GM23338 (cell line): ENCODE results near the gene PCNX3. TPM values are rescaled to one million over a fixed set of nuclear protein-coding genes. Genes with fewer than 3 reads are reported as not detected.

Source experiments
- ATAC-seq: fragments of 200-7000 bp; cut with Tn5 transposase; 3 replicates; pipeline ENCODE4 v1.9.1; 2020
- DNase-seq: peaks from one replicate; pipeline ENCODE4 v3.0.0-alpha.2; 2015; ENCODE audit warnings: low spot score
- H2AFZ ChIP-seq: fragments of 200-600 bp; sonication (generic); 2 replicates; pipeline ENCODE4 v1.8.0; 2016; ENCODE audit warnings: antibody characterized with exemption, mild to moderate bottlenecking, moderate library complexity
- H3F3A ChIP-seq: fragments of 200-600 bp; sonication (generic); replicated peaks from 2 replicates; pipeline ENCODE4 v1.8.0; 2017; ENCODE audit warnings: antibody characterized with exemption, mixed run types, low read depth
- H3K27ac ChIP-seq: fragments of 200-600 bp; sonication (generic); 2 replicates; pipeline ENCODE4 v1.6.1; 2016; ENCODE audit warnings: low read depth
- H3K27me3 ChIP-seq: fragments of 200-600 bp; sonication (generic); 2 replicates; pipeline ENCODE4 v1.8.0; 2016; ENCODE audit warnings: mild to moderate bottlenecking, mixed run types, moderate library complexity; ENCODE audit not compliant: insufficient read depth
- H3K36me3 ChIP-seq: fragments of 200-600 bp; sonication (generic); 2 replicates; pipeline ENCODE4 v1.8.0; 2016; ENCODE audit warnings: mild to moderate bottlenecking; ENCODE audit not compliant: insufficient read depth
- H3K4me1 ChIP-seq: fragments of 200-600 bp; sonication (generic); 2 replicates; pipeline ENCODE4 v1.8.0; 2016; ENCODE audit warnings: mild to moderate bottlenecking, moderate library complexity; ENCODE audit not compliant: insufficient read depth
- H3K4me2 ChIP-seq: fragments of 200-600 bp; sonication (generic); 2 replicates; pipeline ENCODE4 v1.7.1; 2017; ENCODE audit warnings: mixed run types
- H3K4me3 ChIP-seq: fragments of 200-600 bp; sonication (generic); 2 replicates; pipeline ENCODE4 v1.6.1; 2016; ENCODE audit warnings: mixed run types
- H3K79me2 ChIP-seq: fragments of 200-600 bp; sonication (generic); replicated peaks from 2 replicates; pipeline ENCODE4 v1.8.0; 2017; ENCODE audit warnings: mild to moderate bottlenecking; ENCODE audit not compliant: insufficient read depth
- H3K9me2 ChIP-seq: fragments of 200-600 bp; sonication (generic); 2 replicates; pipeline ENCODE4 v1.8.0; 2017; ENCODE audit not compliant: insufficient read depth
- H4K20me1 ChIP-seq: fragments of 200-600 bp; sonication (generic); replicated peaks from 2 replicates; pipeline ENCODE4 v1.8.0; 2017; ENCODE audit warnings: mild to moderate bottlenecking; ENCODE audit not compliant: insufficient read depth
- H3K27ac Mint-ChIP-seq: 2 replicates; pipeline ENCODE4 v1.8.0; 2020; ENCODE audit warnings: inconsistent platforms, mild to moderate bottlenecking, moderate library complexity, mixed read lengths
- H3K27me3 Mint-ChIP-seq: 3 replicates; pipeline ENCODE4 v1.8.0; 2022; ENCODE audit warnings: low read depth, mild to moderate bottlenecking, moderate library complexity, mixed read lengths, inconsistent platforms; ENCODE audit not compliant: insufficient read depth, poor library complexity
- H3K36me3 Mint-ChIP-seq: 3 replicates; pipeline ENCODE4 v1.8.0; 2021; ENCODE audit warnings: low read depth, mild to moderate bottlenecking, inconsistent platforms, moderate library complexity, mixed read lengths
- H3K4me1 Mint-ChIP-seq: 3 replicates; pipeline ENCODE4 v1.8.0; 2020; ENCODE audit warnings: mild to moderate bottlenecking, inconsistent platforms, mixed read lengths
- H3K4me3 Mint-ChIP-seq: 3 replicates; pipeline ENCODE4 v1.8.0; 2021; ENCODE audit warnings: moderate library complexity, mild to moderate bottlenecking, inconsistent platforms, mixed read lengths
- H3K9me3 Mint-ChIP-seq: 3 replicates; pipeline ENCODE4 v1.8.0; 2020; ENCODE audit warnings: moderate library complexity, mild to moderate bottlenecking, inconsistent platforms, mixed read lengths
- CREB1 ChIP-seq: fragments of 250-450 bp; sonication (Bioruptor Pico); IDR thresholded peaks from 2 replicates; pipeline ENCODE4 v1.5.0; 2020; ENCODE audit warnings: low read depth, mild to moderate bottlenecking, moderate library complexity
- CTCF ChIP-seq, 2 experiments: fragments of 200-600 bp in 1 of 2; sonication (generic) in 1 of 2; conservative IDR thresholded peaks; 2 replicates each; pipeline versions ENCODE4 v1.5.1 to v1.6.1; 2016 to 2017; ENCODE audit warnings: antibody characterized with exemption in 2 of 2, low read depth in 2 of 2, mild to moderate bottlenecking in 2 of 2, moderate library complexity in 1 of 2
- EZH2 ChIP-seq: fragments of 200-600 bp; sonication (generic); IDR thresholded peaks from one replicate; pipeline ENCODE4 v1.8.0; 2017; ENCODE audit warnings: antibody characterized with exemption, mild to moderate bottlenecking, low read depth; ENCODE audit not compliant: unreplicated experiment
- EZH2phosphoT487 ChIP-seq: fragments of 200-600 bp; sonication (generic); IDR thresholded peaks from one replicate; pipeline ENCODE4 v1.8.1; 2018; ENCODE audit warnings: antibody characterized with exemption; ENCODE audit not compliant: unreplicated experiment
- JUNB ChIP-seq: IDR thresholded peaks from one replicate; pipeline ENCODE4 v1.6.1; 2016; ENCODE audit warnings: antibody characterized with exemption; ENCODE audit not compliant: unreplicated experiment
- NANOG ChIP-seq: IDR thresholded peaks from 2 replicates; pipeline ENCODE4 v1.6.1; 2016; ENCODE audit warnings: antibody characterized with exemption, borderline replicate concordance
- POLR2AphosphoS5 ChIP-seq: IDR thresholded peaks from 2 replicates; pipeline ENCODE4 v1.6.1; 2016; ENCODE audit warnings: antibody characterized with exemption, low read depth
- STAT1 ChIP-seq: IDR thresholded peaks from one replicate; pipeline ENCODE4 v1.6.1; 2016; ENCODE audit warnings: antibody characterized with exemption; ENCODE audit not compliant: unreplicated experiment
- ZNF114 ChIP-seq: fragments of 250-450 bp; sonication (Bioruptor Pico); IDR thresholded peaks from 2 replicates; pipeline ENCODE4 v1.5.0; 2020; ENCODE audit warnings: mild to moderate bottlenecking, moderate library complexity
- ZNF331 ChIP-seq: fragments of 250-450 bp; sonication (Bioruptor Pico); IDR thresholded peaks from 2 replicates; pipeline ENCODE4 v1.5.0; 2020; ENCODE audit warnings: low read depth, mild to moderate bottlenecking, moderate library complexity
- polyA plus RNA-seq: library from polyadenylated mRNA; unstranded; fragments of >200 nt; fragmentation: Nextera tagmentation; extraction: Ambion mirVana; gene quantifications from 2 replicates; pipeline ENCODE4 v1.2.1, GENCODE V29; 2016
- total RNA-seq: library from RNA; depleted of rRNA; stranded (reverse); fragments of >200 nt; shearing (Covaris generic); gene quantifications from 2 replicates; pipeline ENCODE4 v1.2.3, GENCODE V29; 2014
- TF ChIP-seq, protein P1 (sequence below): IDR thresholded peaks from one replicate; pipeline ENCODE4 v1.6.1; 2018; ENCODE audit warnings: antibody characterized with exemption; ENCODE audit not compliant: unreplicated experiment

The PCNX3 gene
- total and polyA plus RNA-seq, 2 experiments from 2014 or later = 8.7 to 52.2 TPM

DNA sequence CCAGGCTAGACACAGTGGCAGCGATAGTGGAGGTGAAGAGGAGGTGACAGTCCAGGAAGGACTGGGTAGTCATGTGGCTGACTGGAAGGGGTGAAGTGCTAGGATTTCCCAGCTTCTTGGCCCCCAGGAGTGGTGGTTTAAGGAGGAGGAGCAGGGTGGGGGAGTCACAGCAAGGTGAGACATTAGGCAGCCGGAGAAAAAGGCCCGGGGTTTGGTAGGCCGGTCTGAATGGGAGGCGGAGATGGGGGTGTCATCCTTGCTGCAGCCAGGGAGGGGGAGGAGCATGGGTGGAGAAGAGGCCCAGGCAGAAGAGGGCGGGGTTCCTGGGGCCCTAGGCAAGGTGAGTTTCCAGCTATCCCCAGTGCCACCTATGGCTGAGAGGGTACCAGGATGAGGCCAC is 28.4 kb downstream of the PCNX3 start:
- H3K4me1 ChIP-seq = peaks cover 33% of the 10 kb centered on the region
- H3K4me3 Mint-ChIP-seq = peak overlapping the region; percentile 64; the same call in 1 of the 3 replicates
- H3K36me3 ChIP-seq = no peaks in the 10 kb centered on the region
- peak overlapping the region; percentile 87 for H3K4me3 ChIP-seq
- peaks cover 33% of the 10 kb centered on the region for H3K4me1 Mint-ChIP-seq
- TF ChIP-seq JUNB = no peak
- no peak for TF ChIP-seq NANOG
- TF ChIP-seq STAT1 = no peak
- no peak for TF ChIP-seq EZH2
- TF ChIP-seq, protein P1, sequence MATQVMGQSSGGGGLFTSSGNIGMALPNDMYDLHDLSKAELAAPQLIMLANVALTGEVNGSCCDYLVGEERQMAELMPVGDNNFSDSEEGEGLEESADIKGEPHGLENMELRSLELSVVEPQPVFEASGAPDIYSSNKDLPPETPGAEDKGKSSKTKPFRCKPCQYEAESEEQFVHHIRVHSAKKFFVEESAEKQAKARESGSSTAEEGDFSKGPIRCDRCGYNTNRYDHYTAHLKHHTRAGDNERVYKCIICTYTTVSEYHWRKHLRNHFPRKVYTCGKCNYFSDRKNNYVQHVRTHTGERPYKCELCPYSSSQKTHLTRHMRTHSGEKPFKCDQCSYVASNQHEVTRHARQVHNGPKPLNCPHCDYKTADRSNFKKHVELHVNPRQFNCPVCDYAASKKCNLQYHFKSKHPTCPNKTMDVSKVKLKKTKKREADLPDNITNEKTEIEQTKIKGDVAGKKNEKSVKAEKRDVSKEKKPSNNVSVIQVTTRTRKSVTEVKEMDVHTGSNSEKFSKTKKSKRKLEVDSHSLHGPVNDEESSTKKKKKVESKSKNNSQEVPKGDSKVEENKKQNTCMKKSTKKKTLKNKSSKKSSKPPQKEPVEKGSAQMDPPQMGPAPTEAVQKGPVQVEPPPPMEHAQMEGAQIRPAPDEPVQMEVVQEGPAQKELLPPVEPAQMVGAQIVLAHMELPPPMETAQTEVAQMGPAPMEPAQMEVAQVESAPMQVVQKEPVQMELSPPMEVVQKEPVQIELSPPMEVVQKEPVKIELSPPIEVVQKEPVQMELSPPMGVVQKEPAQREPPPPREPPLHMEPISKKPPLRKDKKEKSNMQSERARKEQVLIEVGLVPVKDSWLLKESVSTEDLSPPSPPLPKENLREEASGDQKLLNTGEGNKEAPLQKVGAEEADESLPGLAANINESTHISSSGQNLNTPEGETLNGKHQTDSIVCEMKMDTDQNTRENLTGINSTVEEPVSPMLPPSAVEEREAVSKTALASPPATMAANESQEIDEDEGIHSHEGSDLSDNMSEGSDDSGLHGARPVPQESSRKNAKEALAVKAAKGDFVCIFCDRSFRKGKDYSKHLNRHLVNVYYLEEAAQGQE = no peak
- TF ChIP-seq CREB1 (CRISPR knock-in tag) = no peak
- no peak for TF ChIP-seq ZNF331 (CRISPR knock-in tag)
- no peak for TF ChIP-seq CTCF (conservative IDR thresholded peaks at IDR 0.05; ENCODE audit: low read depth in 2 of 2)
- TF ChIP-seq EZH2phosphoT487 = no peak
- no peak for TF ChIP-seq POLR2AphosphoS5
- no peak for TF ChIP-seq ZNF114
- DNase-seq (peak; percentile 73), ATAC-seq (peak; percentile 22)
- no peaks in the 10 kb centered on the region; the same call in 1 of the 2 replicates for H3K79me2 ChIP-seq
- peaks cover 27% of the 10 kb centered on the region for H3K27me3 Mint-ChIP-seq
- no peak overlapping the region for H3K27ac ChIP-seq
- peak overlapping the region; percentile 94 for H3K4me2 ChIP-seq
- H3K27ac Mint-ChIP-seq = 0 out of 2 replicates have a peak overlapping the region, but pooled peaks have one; percentile 15
- H3K36me3 Mint-ChIP-seq = no peaks in the 10 kb centered on the region; the same call in 2 of the 3 replicates
- H4K20me1 ChIP-seq = no peaks in the 10 kb centered on the region
- no peak overlapping the region for H2AFZ ChIP-seq
- no peaks in the 10 kb centered on the region for H3K9me3 Mint-ChIP-seq
- H3F3A ChIP-seq = peaks cover 14% of the 10 kb centered on the region; the same call in 1 of the 2 replicates
- H3K27me3 ChIP-seq = no peaks in the 10 kb centered on the region
- no peaks in the 10 kb centered on the region for H3K9me2 ChIP-seq

- Mint-ChIP-seq H3K36me3 (no peaks in the 10 kb centered on the region; the same call in 2 of the 3 replicates), H3K4me3 (no peak overlapping the region), H3K27ac (no peak overlapping the region), H3K27me3 (peaks cover 24% of the 10 kb centered on the region), H3K4me1 (peaks cover 32% of the 10 kb centered on the region), H3K9me3 (no peaks in the 10 kb centered on the region)
- H3K4me1 ChIP-seq = peaks cover 32% of the 10 kb centered on the region
- H3K4me2 ChIP-seq = no peak overlapping the region
- no peak overlapping the region for H3K4me3 ChIP-seq
- H2AFZ ChIP-seq = no peak overlapping the region
- peaks cover 10% of the 10 kb centered on the region; the same call in 1 of the 2 replicates for H3F3A ChIP-seq
- H3K27me3 ChIP-seq = no peaks in the 10 kb centered on the region
- H3K27ac ChIP-seq = no peak overlapping the region
- ATAC-seq (no peak), DNase-seq (no peak)
- no peaks in the 10 kb centered on the region for H3K36me3 ChIP-seq
- H3K79me2 ChIP-seq = no peaks in the 10 kb centered on the region; the same call in 1 of the 2 replicates
- no peaks in the 10 kb centered on the region for H4K20me1 ChIP-seq
- no peaks in the 10 kb centered on the region for H3K9me2 ChIP-seq
- TF ChIP-seq JUNB = no peak
- no peak for TF ChIP-seq CTCF (conservative IDR thresholded peaks at IDR 0.05; ENCODE audit: low read depth in 2 of 2)
- TF ChIP-seq EZH2 = no peak
Observed at GRCh38 chr11:65644837-65645236, 29.3 kb downstream of the PCNX3 start.
